HL-60 (cell line): ENCODE measurements around the gene CCL24.

Experiments used
- CTCF ChIP-seq: IDR thresholded peaks from one replicate; pipeline ENCODE4 v1.5.1; 2011; ENCODE audit warnings: low read length, control low read depth, inconsistent platforms; ENCODE audit not compliant: insufficient read depth
- POLR2AphosphoS5 ChIP-seq: IDR thresholded peaks from 2 replicates; pipeline ENCODE4 v1.6.1; 2012; ENCODE audit warnings: low read depth
- SPI1 ChIP-seq: IDR thresholded peaks from 2 replicates; pipeline ENCODE4 v1.6.1; 2012; ENCODE audit warnings: low read depth, mild to moderate bottlenecking, borderline replicate concordance
- TF ChIP-seq, protein P1 (sequence below): IDR thresholded peaks from 2 replicates; pipeline ENCODE4 v1.6.1; 2012; ENCODE audit warnings: low read depth; ENCODE audit not compliant: insufficient replicate concordance

- TF ChIP-seq CTCF (no peak), SPI1 (no peak), POLR2AphosphoS5 (no peak)
- TF ChIP-seq, protein P1, sequence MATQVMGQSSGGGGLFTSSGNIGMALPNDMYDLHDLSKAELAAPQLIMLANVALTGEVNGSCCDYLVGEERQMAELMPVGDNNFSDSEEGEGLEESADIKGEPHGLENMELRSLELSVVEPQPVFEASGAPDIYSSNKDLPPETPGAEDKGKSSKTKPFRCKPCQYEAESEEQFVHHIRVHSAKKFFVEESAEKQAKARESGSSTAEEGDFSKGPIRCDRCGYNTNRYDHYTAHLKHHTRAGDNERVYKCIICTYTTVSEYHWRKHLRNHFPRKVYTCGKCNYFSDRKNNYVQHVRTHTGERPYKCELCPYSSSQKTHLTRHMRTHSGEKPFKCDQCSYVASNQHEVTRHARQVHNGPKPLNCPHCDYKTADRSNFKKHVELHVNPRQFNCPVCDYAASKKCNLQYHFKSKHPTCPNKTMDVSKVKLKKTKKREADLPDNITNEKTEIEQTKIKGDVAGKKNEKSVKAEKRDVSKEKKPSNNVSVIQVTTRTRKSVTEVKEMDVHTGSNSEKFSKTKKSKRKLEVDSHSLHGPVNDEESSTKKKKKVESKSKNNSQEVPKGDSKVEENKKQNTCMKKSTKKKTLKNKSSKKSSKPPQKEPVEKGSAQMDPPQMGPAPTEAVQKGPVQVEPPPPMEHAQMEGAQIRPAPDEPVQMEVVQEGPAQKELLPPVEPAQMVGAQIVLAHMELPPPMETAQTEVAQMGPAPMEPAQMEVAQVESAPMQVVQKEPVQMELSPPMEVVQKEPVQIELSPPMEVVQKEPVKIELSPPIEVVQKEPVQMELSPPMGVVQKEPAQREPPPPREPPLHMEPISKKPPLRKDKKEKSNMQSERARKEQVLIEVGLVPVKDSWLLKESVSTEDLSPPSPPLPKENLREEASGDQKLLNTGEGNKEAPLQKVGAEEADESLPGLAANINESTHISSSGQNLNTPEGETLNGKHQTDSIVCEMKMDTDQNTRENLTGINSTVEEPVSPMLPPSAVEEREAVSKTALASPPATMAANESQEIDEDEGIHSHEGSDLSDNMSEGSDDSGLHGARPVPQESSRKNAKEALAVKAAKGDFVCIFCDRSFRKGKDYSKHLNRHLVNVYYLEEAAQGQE = no peak
Observed at GRCh38 chr7:75793676-75794075, 19.9 kb downstream of the CCL24 start.
